Smooth muscle cell (in vitro differentiated cells): ENCODE data around the gene MPPED1. TPM values are rescaled to one million over a fixed set of nuclear protein-coding genes. Genes with fewer than 3 reads are reported as not detected.

Experiments
- DNase-seq: peaks from one replicate; lab custom pipeline; 2025; ENCODE audit not compliant: unreplicated experiment; lab: John Stamatoyannopoulos, UW
- H2AFZ ChIP-seq: fragments of 200-600 bp; sonication (generic); 2 replicates; pipeline ENCODE4 v1.6.0; 2016; ENCODE audit warnings: antibody characterized with exemption, low read depth, mild to moderate bottlenecking
- H3F3A ChIP-seq: fragments of 200-600 bp; sonication (generic); 2 replicates; pipeline ENCODE4 v1.6.0; 2017; ENCODE audit warnings: antibody characterized with exemption, low read depth
- H3K27ac ChIP-seq: fragments of 200-600 bp; sonication (generic); 2 replicates; pipeline ENCODE4 v1.5.1; 2016; ENCODE audit warnings: low read depth, mild to moderate bottlenecking
- H3K27me3 ChIP-seq: fragments of 200-600 bp; sonication (generic); 2 replicates; pipeline ENCODE4 v1.6.1; 2016; ENCODE audit warnings: low read depth, mild to moderate bottlenecking
- H3K36me3 ChIP-seq: fragments of 200-600 bp; sonication (generic); 2 replicates; pipeline ENCODE4 v1.5.1; 2016; ENCODE audit warnings: low read depth
- H3K4me1 ChIP-seq: fragments of 200-600 bp; sonication (generic); 2 replicates; pipeline ENCODE4 v1.5.1; 2016; ENCODE audit warnings: low read depth
- H3K4me2 ChIP-seq: fragments of 200-600 bp; sonication (generic); 2 replicates; pipeline ENCODE4 v1.6.0; 2016; ENCODE audit warnings: mild to moderate bottlenecking
- H3K4me3 ChIP-seq: fragments of 200-600 bp; sonication (generic); 2 replicates; pipeline ENCODE4 v1.5.1; 2016; ENCODE audit warnings: mild to moderate bottlenecking
- H3K79me2 ChIP-seq: fragments of 200-600 bp; sonication (generic); 2 replicates; pipeline ENCODE4 v1.6.0; 2016; ENCODE audit warnings: low read depth, mild to moderate bottlenecking
- H3K9ac ChIP-seq: fragments of 200-600 bp; sonication (generic); 2 replicates; pipeline ENCODE4 v1.6.0; 2016; ENCODE audit warnings: low read depth
- H3K9me3 ChIP-seq: fragments of 200-600 bp; sonication (generic); replicated peaks from 2 replicates; pipeline ENCODE4 v1.5.1; 2016; ENCODE audit warnings: low read depth
- H4K20me1 ChIP-seq: fragments of 200-600 bp; sonication (generic); 2 replicates; pipeline ENCODE4 v1.6.0; 2016; ENCODE audit warnings: low read depth
- WGBS: methylation state at CpG from one replicate; pipeline ENCODE4 v1.1.7; 2016; ENCODE audit warnings: low lambda C conversion rate; 5-methylcytosine and 5-hydroxymethylcytosine counted together
- polyA plus RNA-seq: library from polyadenylated mRNA; unstranded; fragments of >200 nt; fragmentation: Nextera tagmentation; extraction: Ambion mirVana; gene quantifications from 2 replicates; pipeline ENCODE4 v1.2.1, GENCODE V29; 2016
- total RNA-seq: library from RNA; depleted of rRNA; stranded (reverse); fragments of >200 nt; gene quantifications from 2 replicates; pipeline ENCODE4 v1.2.3, GENCODE V29; 2014
- TF ChIP-seq, protein P1 (sequence below): fragments of 200-600 bp; sonication (generic); IDR thresholded peaks from 2 replicates; pipeline ENCODE4 v1.5.1; 2017; ENCODE audit warnings: borderline replicate concordance, mild to moderate bottlenecking, antibody characterized with exemption; ENCODE audit not compliant: insufficient read depth, poor library complexity, severe bottlenecking

The MPPED1 gene
- total and polyA plus RNA-seq, 2 experiments from 2014 or later = not detected

DNA sequence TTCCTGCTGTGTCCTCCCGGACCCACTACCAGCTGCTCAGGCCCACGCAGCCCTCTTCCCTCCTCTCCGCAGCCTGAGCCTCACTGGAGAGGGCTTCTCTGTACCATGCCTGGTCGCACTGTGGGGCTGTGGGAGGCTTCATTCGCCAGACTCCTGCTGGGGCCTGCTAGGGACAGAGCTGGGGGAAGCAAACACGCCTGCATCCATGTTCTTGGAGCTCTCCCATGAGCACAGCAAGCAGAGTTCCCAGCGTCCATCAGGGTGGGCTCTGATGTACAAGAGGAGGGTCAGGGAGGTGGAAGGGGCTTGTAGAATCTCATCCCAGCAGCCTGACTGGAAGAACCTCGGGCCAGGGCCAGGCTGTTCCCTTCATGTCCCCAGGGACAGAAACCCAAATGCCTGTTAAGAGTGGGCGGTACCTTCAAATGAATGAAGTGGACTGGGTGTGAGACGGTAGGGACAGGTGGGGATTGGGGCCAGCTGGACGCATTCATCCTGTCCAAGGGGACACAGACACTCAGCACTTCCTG is 59.9 kb downstream of the MPPED1 start:
- DNase-seq = no peak

DNA sequence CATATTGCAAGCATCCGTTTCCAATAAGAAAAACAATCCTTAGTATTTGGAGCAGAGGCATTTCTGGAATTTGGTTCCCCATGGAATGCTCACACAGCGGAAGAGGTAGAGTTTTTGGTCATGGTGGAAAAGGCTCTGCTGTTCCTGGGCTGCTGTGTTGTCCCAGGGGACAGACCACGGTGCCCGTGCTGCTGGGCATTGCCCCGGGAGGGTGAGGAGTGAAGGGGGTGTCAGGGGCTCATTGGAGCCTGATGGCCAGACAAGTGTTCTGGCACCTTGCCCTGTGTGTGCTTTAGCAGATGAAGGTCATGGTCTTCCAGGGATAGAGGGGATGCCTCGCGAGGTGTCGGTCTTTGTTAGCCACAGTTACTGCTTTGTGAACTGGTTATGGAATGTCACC is 61.2 kb downstream of the MPPED1 start:
- no peak overlapping the region for H3K4me3 ChIP-seq
- TF ChIP-seq, protein P1, sequence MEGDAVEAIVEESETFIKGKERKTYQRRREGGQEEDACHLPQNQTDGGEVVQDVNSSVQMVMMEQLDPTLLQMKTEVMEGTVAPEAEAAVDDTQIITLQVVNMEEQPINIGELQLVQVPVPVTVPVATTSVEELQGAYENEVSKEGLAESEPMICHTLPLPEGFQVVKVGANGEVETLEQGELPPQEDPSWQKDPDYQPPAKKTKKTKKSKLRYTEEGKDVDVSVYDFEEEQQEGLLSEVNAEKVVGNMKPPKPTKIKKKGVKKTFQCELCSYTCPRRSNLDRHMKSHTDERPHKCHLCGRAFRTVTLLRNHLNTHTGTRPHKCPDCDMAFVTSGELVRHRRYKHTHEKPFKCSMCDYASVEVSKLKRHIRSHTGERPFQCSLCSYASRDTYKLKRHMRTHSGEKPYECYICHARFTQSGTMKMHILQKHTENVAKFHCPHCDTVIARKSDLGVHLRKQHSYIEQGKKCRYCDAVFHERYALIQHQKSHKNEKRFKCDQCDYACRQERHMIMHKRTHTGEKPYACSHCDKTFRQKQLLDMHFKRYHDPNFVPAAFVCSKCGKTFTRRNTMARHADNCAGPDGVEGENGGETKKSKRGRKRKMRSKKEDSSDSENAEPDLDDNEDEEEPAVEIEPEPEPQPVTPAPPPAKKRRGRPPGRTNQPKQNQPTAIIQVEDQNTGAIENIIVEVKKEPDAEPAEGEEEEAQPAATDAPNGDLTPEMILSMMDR = no peak
- H3K27ac ChIP-seq = no peak overlapping the region
- H3K4me1 ChIP-seq = no peaks in the 10 kb centered on the region
- 95% methylated on average over 8 of the region's 8 CpGs for WGBS
- no peaks in the 10 kb centered on the region for H3K79me2 ChIP-seq
- H3K9ac ChIP-seq = no peak overlapping the region
- no peaks in the 10 kb centered on the region for H3F3A ChIP-seq
- H4K20me1 ChIP-seq = no peaks in the 10 kb centered on the region
- no peak overlapping the region for H3K4me2 ChIP-seq
- H3K36me3 ChIP-seq = no peaks in the 10 kb centered on the region
- no peak for DNase-seq
- H2AFZ ChIP-seq = no peak overlapping the region
- H3K27me3 ChIP-seq = peaks cover 3% of the 10 kb centered on the region
- H3K9me3 ChIP-seq = no peaks in the 10 kb centered on the region

More for the DNA sequence above, 59.9 kb downstream of the MPPED1 start:
- Histone ChIP-seq H3K4me1 (no peaks in the 10 kb centered on the region), H2AFZ (no peak overlapping the region), H4K20me1 (no peaks in the 10 kb centered on the region), H3K27me3 (peaks cover 14% of the 10 kb centered on the region), H3K79me2 (no peaks in the 10 kb centered on the region), H3K9ac (no peak overlapping the region), H3K9me3 (no peaks in the 10 kb centered on the region), H3K4me3 (no peak overlapping the region), H3K36me3 (no peaks in the 10 kb centered on the region), H3F3A (no peaks in the 10 kb centered on the region), H3K27ac (no peak overlapping the region), H3K4me2 (no peak overlapping the region)
- TF ChIP-seq, protein P1 = no peak
- 81% methylated on average over 11 of the region's 11 CpGs for WGBS

DNA sequence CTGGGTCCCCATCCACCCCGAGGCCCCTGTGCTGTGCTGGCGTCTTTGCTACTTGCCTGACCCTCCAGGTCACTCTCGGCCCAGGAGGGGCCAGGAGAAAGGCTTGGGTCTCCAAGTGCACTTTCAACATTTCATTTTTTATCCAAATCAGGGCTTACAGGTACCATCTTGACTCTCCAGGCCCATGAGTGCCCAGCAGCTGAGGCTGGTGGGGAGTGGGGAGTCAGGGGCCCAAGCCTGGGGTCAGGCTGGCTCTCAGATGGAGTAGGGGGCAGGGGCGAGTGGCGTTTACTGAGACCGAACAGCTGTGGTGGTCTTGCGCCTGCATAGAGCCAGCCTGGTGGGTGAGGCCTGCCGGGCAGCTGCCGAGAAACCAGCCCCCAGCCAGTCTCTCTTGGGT is 61.6 kb downstream of the MPPED1 start:
- Histone ChIP-seq H3K9ac (no peak overlapping the region), H3F3A (no peaks in the 10 kb centered on the region), H3K4me3 (no peak overlapping the region), H3K27ac (no peak overlapping the region), H3K9me3 (no peaks in the 10 kb centered on the region), H2AFZ (no peak overlapping the region), H3K4me2 (no peak overlapping the region), H3K36me3 (no peaks in the 10 kb centered on the region), H3K4me1 (no peaks in the 10 kb centered on the region), H3K27me3 (no peaks in the 10 kb centered on the region), H4K20me1 (no peaks in the 10 kb centered on the region), H3K79me2 (no peaks in the 10 kb centered on the region)
- DNase-seq = no peak
- TF ChIP-seq, protein P1 = no peak
- WGBS = 85% methylated on average over 9 of the region's 9 CpGs
